A549 (cell line): ENCODE measurements around the gene KCNC2. TPM values are rescaled to one million over a fixed set of nuclear protein-coding genes. Genes with fewer than 3 reads are reported as not detected.
A peak's percentile ranks its signal among the peaks of the same experiment; 100 is the strongest.

Experiments used
- ATAC-seq, 2 experiments: fragments of 200-7000 bp in 1 of 2; fragments of >200 bp in 1 of 2; cut with Nextera tagmentation in 1 of 2; cut with Tn5 transposase in 1 of 2; 3 replicates each; pipeline versions ENCODE4 v1.8.0 to v1.9.1; 2018 to 2020; ENCODE audit warnings: mild to moderate bottlenecking in 1 of 2, moderate library complexity in 1 of 2
- CTCF ChIA-PET: fragments of 300-600 bp; sonication (Branson Sonifier 250); formaldehyde crosslinking; extraction: SDS; loops from one replicate; lab custom pipeline; 2021; ENCODE audit warnings: antibody characterized with exemption, inconsistent platforms; lab: Yijun Ruan, JAX
- POLR2A ChIA-PET: fragments of 350-600 bp; formaldehyde crosslinking; extraction: SDS; loops from one replicate; lab custom pipeline; 2021; ENCODE audit warnings: antibody characterized with exemption, inconsistent platforms; lab: Yijun Ruan, JAX
- DNase-seq, 2 experiments: peaks; one replicate each; pipeline versions ENCODE4 v3.0.0 to v3.0.0-alpha.2; 2011 to 2016; ENCODE audit warnings: low read depth in 1 of 2, low spot score in 1 of 2
- FAIRE-seq: peaks from 2 replicates; lab custom pipeline; 2011; peaks lifted over from hg19 to GRCh38; lab: Jason Lieb, UNC
- H3K27ac ChIP-seq, 2 experiments: fragments of >200 bp; sonication (Bioruptor Twin); formaldehyde crosslinking; 3 replicates each; pipeline ENCODE4 v1.5.1; 2016 to 2017
- H3K4me1 ChIP-seq: fragments of >200 bp; sonication (Bioruptor Twin); formaldehyde crosslinking; 3 replicates; pipeline ENCODE4 v1.6.1; 2016
- H3K4me2 ChIP-seq: fragments of >200 bp; sonication (Bioruptor Twin); formaldehyde crosslinking; 3 replicates; pipeline ENCODE4 v1.6.1; 2016
- H3K4me3 ChIP-seq: fragments of >200 bp; sonication (Bioruptor Twin); formaldehyde crosslinking; 3 replicates; pipeline ENCODE4 v1.5.1; 2016
- H3K9me3 ChIP-seq: fragments of >200 bp; sonication (Bioruptor Twin); formaldehyde crosslinking; 3 replicates; pipeline ENCODE4 v1.6.1; 2016
- CEBPB ChIP-seq, 2 experiments: fragments of >200 bp in 1 of 2; sonication (Bioruptor Twin) in 1 of 2; formaldehyde crosslinking in 1 of 2; IDR thresholded peaks; 2 replicates each; pipeline ENCODE4 v1.6.1; 2012 to 2016
- EP300 ChIP-seq, 2 experiments: fragments of >200 bp; sonication (Bioruptor Twin); formaldehyde crosslinking; IDR thresholded peaks; 2 replicates in 1 of 2; 3 replicates in 1 of 2; pipeline ENCODE4 v1.6.1; 2016 to 2017
- FOSB ChIP-seq: fragments of 250-450 bp; sonication (Bioruptor Pico); IDR thresholded peaks from 2 replicates; pipeline ENCODE4 v1.5.0; 2020; ENCODE audit warnings: mild to moderate bottlenecking, moderate library complexity
- NFE2L2 ChIP-seq: fragments of 150-350 bp; conservative IDR thresholded peaks from 2 replicates; pipeline ENCODE4 v1.6.1; 2014; ENCODE audit warnings: low read length
- NR3C1 ChIP-seq: fragments of >200 bp; sonication (Bioruptor Twin); formaldehyde crosslinking; IDR thresholded peaks from 3 replicates; pipeline ENCODE4 v1.6.1; 2017
- PBX3 ChIP-seq: IDR thresholded peaks from 2 replicates; pipeline ENCODE4 v1.6.1; 2012
- RCOR1 ChIP-seq: fragments of 150-350 bp; IDR thresholded peaks from 2 replicates; pipeline ENCODE4 v1.6.1; 2014; ENCODE audit warnings: antibody characterized with exemption, low read length, low read depth
- ZSCAN20 ChIP-seq: fragments of 250-450 bp; sonication (Bioruptor Pico); IDR thresholded peaks from 2 replicates; pipeline ENCODE4 v1.8.0; 2022; ENCODE audit warnings: mild to moderate bottlenecking, moderate library complexity
- WGBS: methylation state at CpG from one replicate; pipeline ENCODE4 v1.1.6; 2017; ENCODE audit errors: missing lambda C conversion rate; 5-methylcytosine and 5-hydroxymethylcytosine counted together
- polyA plus RNA-seq, 4 experiments: library from polyadenylated mRNA; depleted of rRNA in 3 of 4; stranded (reverse); fragments of >200 nt; fragmentation: RNase III in 1 of 4; extraction: RNeasy Plus Mini Kit Qiagen cat#74134 plus additional on column Dnase treatment in 1 of 4; gene quantifications; 2 replicates in 3 of 4; 3 replicates in 1 of 4; pipeline ENCODE4 v1.2.3, GENCODE V29; 2011 to 2017
- TF ChIP-seq, protein P1 (sequence below): IDR thresholded peaks from 2 replicates; pipeline ENCODE4 v1.6.1; 2012
- TF ChIP-seq, protein P2 (sequence below): fragments of >200 bp; sonication (Bioruptor Twin); formaldehyde crosslinking; IDR thresholded peaks from 2 replicates; pipeline ENCODE4 v1.6.1; 2016

KCNC2 gene
- polyA plus RNA-seq, 2 of the 4 experiments (the other 2 are of a cell fraction) = not detected

GRCh38 chr12:75207338-75208083 is 2.1 kb downstream of the KCNC2 start:
- POLR2A ChIA-PET = no interaction called here
- no peaks in the 10 kb centered on the region for H3K9me3 ChIP-seq
- no peak overlapping the region for H3K27ac ChIP-seq
- 82% methylated on average over 74 of the region's 78 CpGs for WGBS
- no peak overlapping the region for H3K4me2 ChIP-seq
- H3K4me3 ChIP-seq = no peak overlapping the region
- FAIRE-seq = no peak
- CTCF ChIA-PET = no interaction called here
- TF ChIP-seq PBX3 (no peak), NFE2L2 (no peak)
- no peak for ATAC-seq
- DNase-seq = no peak
- H3K4me1 ChIP-seq = no peaks in the 10 kb centered on the region

DNA sequence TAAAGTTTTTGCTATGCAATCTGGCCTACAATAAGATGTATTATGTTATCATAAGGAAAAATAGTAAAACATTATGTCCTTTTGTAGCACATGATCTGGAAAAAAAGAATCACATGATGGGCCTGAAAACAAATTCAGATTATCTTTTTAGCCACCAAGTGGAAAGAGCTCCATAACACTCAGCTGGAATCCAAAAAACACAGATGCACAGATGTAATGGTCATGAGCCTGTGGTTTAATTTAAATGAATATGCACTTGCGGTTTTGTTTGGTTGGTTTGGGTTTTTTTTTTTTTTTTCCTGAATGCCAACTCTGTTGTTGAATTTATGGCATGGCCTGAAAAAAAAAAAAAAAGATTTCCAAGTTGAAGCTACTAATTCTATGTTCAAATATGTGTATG is 4.1 kb downstream of the KCNC2 start:
- TF ChIP-seq FOSB (CRISPR knock-in tag) = no peak
- TF ChIP-seq, protein P1, sequence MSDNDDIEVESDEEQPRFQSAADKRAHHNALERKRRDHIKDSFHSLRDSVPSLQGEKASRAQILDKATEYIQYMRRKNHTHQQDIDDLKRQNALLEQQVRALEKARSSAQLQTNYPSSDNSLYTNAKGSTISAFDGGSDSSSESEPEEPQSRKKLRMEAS = no peak
- TF ChIP-seq, all 56 proteins: peak for 0

DNA sequence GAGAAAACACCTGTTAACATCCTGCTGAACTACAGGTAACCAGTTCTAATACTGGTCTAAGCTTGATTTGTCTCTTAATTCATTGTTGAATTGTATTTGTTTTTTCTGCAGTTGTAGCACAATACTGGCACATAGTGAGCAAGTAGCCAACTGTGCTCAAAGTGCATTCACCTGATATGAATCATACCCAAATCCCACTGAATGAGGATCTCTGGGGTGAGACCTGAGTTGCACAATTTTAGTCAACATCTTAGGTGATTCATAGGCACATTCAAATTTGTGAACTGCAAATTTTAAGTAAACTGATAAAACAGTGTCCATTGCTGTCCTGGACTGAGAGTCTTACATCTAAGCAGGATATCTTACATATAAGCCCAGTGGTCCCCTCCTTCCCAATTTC is 12.8 kb downstream of the KCNC2 start:
- FAIRE-seq = no peak
- TF ChIP-seq CEBPB (IDR thresholded peaks at IDR 0.05) = peak in 1 of 2 experiments; percentile 37; a peak in 1 of 4 replicates
- TF ChIP-seq, protein P2, sequence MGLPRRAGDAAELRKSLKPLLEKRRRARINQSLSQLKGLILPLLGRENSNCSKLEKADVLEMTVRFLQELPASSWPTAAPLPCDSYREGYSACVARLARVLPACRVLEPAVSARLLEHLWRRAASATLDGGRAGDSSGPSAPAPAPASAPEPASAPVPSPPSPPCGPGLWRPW = no peak
- DNase-seq = peak in 1 of 2 experiments; percentile 6
- Histone ChIP-seq H3K4me3 (no peak overlapping the region), H3K9me3 (no peaks in the 10 kb centered on the region), H3K4me1 (no peaks in the 10 kb centered on the region; the same call in 2 of the 3 replicates), H3K4me2 (0 out of 3 replicates have a peak overlapping the region, but pooled peaks have one; percentile 8), H3K27ac (no peak overlapping the region)
- CTCF ChIA-PET = interaction anchor here (0.9 kb wide), 1 partner anchor 16 kb away, joined by 3 read pairs; no protein-coding TSS in a partner anchor
- ATAC-seq = peak in 1 of 2 experiments; percentile 39; a peak in 1 of 6 replicates
- POLR2A ChIA-PET = no interaction called here

More for the DNA sequence above, 4.1 kb downstream of the KCNC2 start:
- DNase-seq (no peak), FAIRE-seq (no peak), ATAC-seq (no peak)
- no peak overlapping the region for H3K27ac ChIP-seq
- no peaks in the 10 kb centered on the region for H3K9me3 ChIP-seq
- ChIA-PET POLR2A (no interaction called here), CTCF (no interaction called here)
- WGBS = 17% methylated on average over 1 of the region's 1 CpG
- no peak overlapping the region for H3K4me3 ChIP-seq
- no peaks in the 10 kb centered on the region for H3K4me1 ChIP-seq
- no peak overlapping the region for H3K4me2 ChIP-seq

GRCh38 chr12:75196408-75196807 is 13.2 kb downstream of the KCNC2 start:
- Histone ChIP-seq H3K4me2 (no peak overlapping the region), H3K4me1 (no peaks in the 10 kb centered on the region; the same call in 2 of the 3 replicates), H3K27ac (no peak overlapping the region), H3K4me3 (no peak overlapping the region), H3K9me3 (no peaks in the 10 kb centered on the region)
- ChIA-PET CTCF (interaction anchor here (0.9 kb wide), 1 partner anchor 17 kb away, joined by 3 read pairs; no protein-coding TSS in a partner anchor), POLR2A (no interaction called here)
- no peak for FAIRE-seq
- no peak for ATAC-seq
- TF ChIP-seq ZSCAN20 (CRISPR knock-in tag) (no peak), RCOR1 (no peak), NR3C1 (no peak)
- WGBS = 25% methylated on average over 3 of the region's 3 CpGs
- DNase-seq = no peak

DNA sequence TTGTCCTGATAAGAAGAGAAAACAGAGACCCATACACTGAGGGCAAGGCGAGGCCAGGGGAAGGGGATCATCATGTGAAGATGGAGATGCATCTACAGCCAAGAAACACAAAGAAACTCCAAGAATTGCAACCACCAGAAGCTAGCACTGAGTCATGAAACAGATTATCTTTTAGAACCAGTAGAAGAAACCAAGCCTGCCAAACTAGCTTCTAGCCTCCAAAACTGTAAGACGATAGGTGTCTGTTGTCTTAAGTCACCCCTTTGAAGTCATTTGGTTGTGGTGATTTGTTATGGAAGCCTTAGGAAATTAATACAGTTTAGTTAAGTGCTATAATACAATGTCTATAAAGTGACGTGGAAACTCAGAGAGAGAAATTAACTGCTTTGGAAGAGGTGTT is 15.4 kb downstream of the KCNC2 start:
- ChIA-PET POLR2A (no interaction called here), CTCF (no interaction called here)
- WGBS = 30% methylated on average over 3 of the region's 3 CpGs
- Histone ChIP-seq H3K9me3 (no peaks in the 10 kb centered on the region), H3K4me3 (no peak overlapping the region), H3K4me2 (no peak overlapping the region), H3K27ac (no peak overlapping the region), H3K4me1 (no peaks in the 10 kb centered on the region; the same call in 2 of the 3 replicates)
- FAIRE-seq = no peak
- DNase-seq = no peak
- TF ChIP-seq EP300 (IDR thresholded peaks at IDR 0.05) (no peak), RCOR1 (no peak)
- ATAC-seq = no peak
